ENCODE data around the gene PDLIM5.

Gene PDLIM5

GRCh38 chr4:94442251-94442650 lies 9.5 kb upstream of the PDLIM5 start:
- peaks cover 7 to 10% of the 10 kb centered on the region in 2 donors for H3K27me3 Mint-ChIP-seq
- no peaks in the 10 kb centered on the region for H3K4me1 Mint-ChIP-seq
- ATAC-seq (replicated peaks) (no peak), DNase-seq (no peak)
- H3K27ac Mint-ChIP-seq = no peak overlapping the region
- no peaks in the 10 kb centered on the region for H3K36me3 Mint-ChIP-seq
- no peak overlapping the region for H3K4me3 Mint-ChIP-seq
- no peaks in the 10 kb centered on the region for H3K9me3 Mint-ChIP-seq

- H3K36me3 Mint-ChIP-seq = no peaks in the 10 kb centered on the region
- no peak for DNase-seq
- no peaks in the 10 kb centered on the region for H3K9me3 Mint-ChIP-seq
- ATAC-seq (replicated peaks) = no peak
- H3K4me3 Mint-ChIP-seq = no peak overlapping the region
- no peak overlapping the region for H3K27ac Mint-ChIP-seq
- no peaks in the 10 kb centered on the region for H3K4me1 Mint-ChIP-seq
- H3K27me3 Mint-ChIP-seq = peaks cover 20 to 24% of the 10 kb centered on the region in 2 donors
These were observed 5.4 kb upstream of the PDLIM5 start for GRCh38 chr4:94446386-94446785.

- peaks cover under 1 to 6% of the 10 kb centered on the region in 2 donors for H3K4me1 Mint-ChIP-seq
- no peaks in the 10 kb centered on the region for H3K36me3 Mint-ChIP-seq
- peaks cover 20 to 24% of the 10 kb centered on the region in 2 donors for H3K27me3 Mint-ChIP-seq
- no peak for ATAC-seq (replicated peaks)
- no peak overlapping the region for H3K27ac Mint-ChIP-seq
- no peak for DNase-seq
- H3K9me3 Mint-ChIP-seq = no peaks in the 10 kb centered on the region
- H3K4me3 Mint-ChIP-seq = no peak overlapping the region
These were observed 3.9 kb upstream of the PDLIM5 start for GRCh38 chr4:94447754-94448411.

GRCh38 chr4:94448815-94449375 lies 2.8 kb upstream of the PDLIM5 start:
- no peak overlapping the region for H3K27ac Mint-ChIP-seq
- H3K4me1 Mint-ChIP-seq = peaks cover 5 to 14% of the 10 kb centered on the region in 2 donors
- no peaks in the 10 kb centered on the region for H3K36me3 Mint-ChIP-seq
- H3K4me3 Mint-ChIP-seq = no peak overlapping the region
- no peak for DNase-seq
- H3K27me3 Mint-ChIP-seq = peaks cover 20 to 24% of the 10 kb centered on the region in 2 donors
- ATAC-seq (replicated peaks) = no peak
- H3K9me3 Mint-ChIP-seq = no peaks in the 10 kb centered on the region

GRCh38 chr4:94451051-94451694 lies 569 bp upstream of the PDLIM5 start:
- no peak for DNase-seq
- H3K27me3 Mint-ChIP-seq = peaks cover 20 to 22% of the 10 kb centered on the region in 2 donors
- ATAC-seq (replicated peaks) = peak in 1 of 2 donors; percentile 0
- H3K27ac Mint-ChIP-seq = peak overlapping the region; percentile 11
- H3K4me3 Mint-ChIP-seq = peak overlapping the region; percentile 92 to 94
- H3K4me1 Mint-ChIP-seq = peaks cover 7 to 14% of the 10 kb centered on the region in 2 donors
- H3K9me3 Mint-ChIP-seq = no peaks in the 10 kb centered on the region
- H3K36me3 Mint-ChIP-seq = no peaks in the 10 kb centered on the region

GRCh38 chr4:94452476-94453371 lies 982 bp downstream of the PDLIM5 start:
- H3K27me3 Mint-ChIP-seq = peaks cover 11 to 12% of the 10 kb centered on the region in 2 donors
- H3K27ac Mint-ChIP-seq = peak overlapping the region; percentile 44
- no peak for DNase-seq

GRCh38 chr4:94453391-94453963 lies 1.7 kb downstream of the PDLIM5 start:
- Mint-ChIP-seq H3K36me3 (peaks cover 0 to 2% of the 10 kb centered on the region in 2 donors), H3K27ac (no peak overlapping the region), H3K4me3 (peak overlapping the region in 1 of 2 donors; percentile 94), H3K27me3 (peaks cover 6% of the 10 kb centered on the region in 2 donors), H3K9me3 (no peaks in the 10 kb centered on the region), H3K4me1 (peaks cover 10 to 21% of the 10 kb centered on the region in 2 donors)
- DNase-seq (no peak), ATAC-seq (replicated peaks) (no peak)

More at GRCh38 chr4:94452476-94453371, 982 bp downstream of the PDLIM5 start:
- Mint-ChIP-seq H3K4me3 (peak overlapping the region; percentile 92 to 94), H3K4me1 (peaks cover 9 to 17% of the 10 kb centered on the region in 2 donors), H3K9me3 (no peaks in the 10 kb centered on the region), H3K36me3 (peaks cover 0 to 2% of the 10 kb centered on the region in 2 donors)
- ATAC-seq (replicated peaks) = peak in 1 of 2 donors; percentile 1

GRCh38 chr4:94454405-94454804 lies 2.7 kb downstream of the PDLIM5 start:
- H3K4me1 Mint-ChIP-seq = peaks cover 12 to 21% of the 10 kb centered on the region in 2 donors
- no peak overlapping the region for H3K4me3 Mint-ChIP-seq
- DNase-seq (no peak), ATAC-seq (replicated peaks) (no peak)
- no peaks in the 10 kb centered on the region for H3K9me3 Mint-ChIP-seq
- peaks cover 1 to 2% of the 10 kb centered on the region in 2 donors for H3K36me3 Mint-ChIP-seq
- no peaks in the 10 kb centered on the region for H3K27me3 Mint-ChIP-seq
- no peak overlapping the region for H3K27ac Mint-ChIP-seq

GRCh38 chr4:94455081-94455480 lies 3.3 kb downstream of the PDLIM5 start:
- H3K36me3 Mint-ChIP-seq = peaks cover 2 to 5% of the 10 kb centered on the region in 2 donors
- ATAC-seq (replicated peaks) = no peak
- no peaks in the 10 kb centered on the region for H3K9me3 Mint-ChIP-seq
- no peak overlapping the region for H3K27ac Mint-ChIP-seq
- no peaks in the 10 kb centered on the region for H3K27me3 Mint-ChIP-seq
- H3K4me1 Mint-ChIP-seq = peaks cover 15 to 21% of the 10 kb centered on the region in 2 donors
- DNase-seq = no peak
- no peak overlapping the region for H3K4me3 Mint-ChIP-seq

GRCh38 chr4:94457692-94458106 lies 6.0 kb downstream of the PDLIM5 start:
- Mint-ChIP-seq H3K4me1 (peaks cover 15 to 17% of the 10 kb centered on the region in 2 donors), H3K27me3 (no peaks in the 10 kb centered on the region)

GRCh38 chr4:94458682-94459081 lies 6.9 kb downstream of the PDLIM5 start:
- Mint-ChIP-seq H3K9me3 (no peaks in the 10 kb centered on the region), H3K27ac (no peak overlapping the region), H3K4me1 (peaks cover 11 to 13% of the 10 kb centered on the region in 2 donors), H3K4me3 (no peak overlapping the region), H3K36me3 (peaks cover 2 to 8% of the 10 kb centered on the region in 2 donors), H3K27me3 (no peaks in the 10 kb centered on the region)
- ATAC-seq (replicated peaks) = no peak
- DNase-seq = no peak

More at GRCh38 chr4:94457692-94458106, 6.0 kb downstream of the PDLIM5 start:
- Mint-ChIP-seq H3K36me3 (peaks cover 2 to 8% of the 10 kb centered on the region in 2 donors), H3K27ac (no peak overlapping the region), H3K4me3 (no peak overlapping the region), H3K9me3 (no peaks in the 10 kb centered on the region)
- ATAC-seq (replicated peaks) (no peak), DNase-seq (no peak)

GRCh38 chr4:94459462-94460161 lies 7.9 kb downstream of the PDLIM5 start:
- no peak overlapping the region for H3K4me3 Mint-ChIP-seq
- ATAC-seq (replicated peaks) (no peak), DNase-seq (no peak)
- no peaks in the 10 kb centered on the region for H3K27me3 Mint-ChIP-seq
- no peaks in the 10 kb centered on the region for H3K9me3 Mint-ChIP-seq
- H3K4me1 Mint-ChIP-seq = peaks cover 11 to 12% of the 10 kb centered on the region in 2 donors
- H3K27ac Mint-ChIP-seq = no peak overlapping the region
- H3K36me3 Mint-ChIP-seq = peaks cover 2 to 8% of the 10 kb centered on the region in 2 donors

- no peak for ATAC-seq (replicated peaks)
- no peak overlapping the region for H3K4me3 Mint-ChIP-seq
- peaks cover 13 to 18% of the 10 kb centered on the region in 2 donors for H3K4me1 Mint-ChIP-seq
- no peak overlapping the region for H3K27ac Mint-ChIP-seq
- H3K9me3 Mint-ChIP-seq = no peaks in the 10 kb centered on the region
- no peaks in the 10 kb centered on the region for H3K27me3 Mint-ChIP-seq
- H3K36me3 Mint-ChIP-seq = peaks cover 0 to 13% of the 10 kb centered on the region in 2 donors
- no peak for DNase-seq
These were observed 9.8 kb downstream of the PDLIM5 start for GRCh38 chr4:94461506-94461905.
